ENCODE data around the gene PHC2. TPM values are rescaled to one million over a fixed set of nuclear protein-coding genes. Genes with fewer than 3 reads are reported as not detected.

Gene PHC2
- total and polyA plus RNA-seq, 9 of the 15 experiments (the other 6 are each of a cell fraction or from before 2014, with no cell fraction given) = 3.1 to 67.6 (median 34.6) TPM

DNA sequence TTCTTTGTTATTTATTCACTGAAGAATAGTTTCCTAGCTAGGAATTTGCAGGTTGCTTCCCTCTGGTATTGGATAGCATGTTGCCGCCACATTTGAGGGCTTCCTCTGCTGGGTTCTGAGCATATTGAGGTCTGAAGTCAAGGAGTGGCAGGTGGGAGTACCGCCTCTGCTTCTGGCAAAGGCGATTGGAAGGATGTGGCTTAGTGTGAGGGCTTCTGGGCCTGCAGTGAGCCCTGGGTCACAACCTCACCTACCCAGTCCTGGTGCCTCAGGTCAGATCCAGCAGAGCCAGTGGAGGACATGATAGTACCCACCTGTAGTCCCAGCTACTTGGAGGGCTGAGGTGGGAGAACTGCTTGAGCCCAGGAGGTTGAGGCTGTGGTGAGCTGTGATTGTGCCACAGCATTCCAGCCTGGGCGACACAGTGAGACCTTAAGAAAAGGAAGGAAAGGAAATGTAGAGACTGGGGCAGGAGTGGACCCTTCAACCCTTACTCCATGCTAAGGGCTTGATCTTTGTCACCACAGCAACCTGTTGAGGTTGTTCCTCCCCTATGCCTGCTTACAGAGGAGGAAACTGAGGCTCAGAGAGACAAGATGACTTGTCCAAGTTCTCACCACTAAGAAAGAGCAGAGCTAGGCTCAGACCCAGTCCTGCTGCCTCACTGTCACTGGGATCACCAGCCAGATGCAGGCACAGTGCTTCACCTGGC, 132.8 kb downstream of the PHC2 start:
- POLR2A ChIA-PET = interaction anchor here (1.3 kb wide), 1 partner anchor 23 kb away, joined by 4 read pairs; the partner anchor contains the start of gene A3GALT2
- no peak overlapping the region for H3K4me2 ChIP-seq (ENCODE audit: insufficient read depth, low read length)
- no peak overlapping the region for H2AFZ ChIP-seq (ENCODE audit: low read depth, low read length)
- peak; percentile 11; the same call in 1 of the 3 replicates for ATAC-seq
- H3K9ac ChIP-seq (ENCODE audit: insufficient read depth in 1 of 2, low read depth in 2 of 2, low read length in 2 of 2) = no peak overlapping the region
- no peak overlapping the region for H3K4me3 ChIP-seq
- FAIRE-seq = no peak
- BruUV-seq (replicated peaks) = no TSS peak
- H4K20me1 ChIP-seq (replicated peaks; ENCODE audit: control insufficient read depth, insufficient read depth, low read length) = peaks cover 4% of the 10 kb centered on the region; the same call in 1 of the 2 replicates
- TF ChIP-seq, protein P1, sequence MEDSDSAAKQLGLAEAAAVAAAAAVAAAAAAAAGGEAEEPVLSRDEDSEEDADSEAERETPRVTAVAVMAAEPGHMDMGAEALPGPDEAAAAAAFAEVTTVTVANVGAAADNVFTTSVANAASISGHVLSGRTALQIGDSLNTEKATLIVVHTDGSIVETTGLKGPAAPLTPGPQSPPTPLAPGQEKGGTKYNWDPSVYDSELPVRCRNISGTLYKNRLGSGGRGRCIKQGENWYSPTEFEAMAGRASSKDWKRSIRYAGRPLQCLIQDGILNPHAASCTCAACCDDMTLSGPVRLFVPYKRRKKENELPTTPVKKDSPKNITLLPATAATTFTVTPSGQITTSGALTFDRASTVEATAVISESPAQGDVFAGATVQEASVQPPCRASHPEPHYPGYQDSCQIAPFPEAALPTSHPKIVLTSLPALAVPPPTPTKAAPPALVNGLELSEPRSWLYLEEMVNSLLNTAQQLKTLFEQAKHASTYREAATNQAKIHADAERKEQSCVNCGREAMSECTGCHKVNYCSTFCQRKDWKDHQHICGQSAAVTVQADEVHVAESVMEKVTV (CRISPR knock-in tag; IDR thresholded peaks at IDR 0.05) = no peak
- TF ChIP-seq, protein P2, sequence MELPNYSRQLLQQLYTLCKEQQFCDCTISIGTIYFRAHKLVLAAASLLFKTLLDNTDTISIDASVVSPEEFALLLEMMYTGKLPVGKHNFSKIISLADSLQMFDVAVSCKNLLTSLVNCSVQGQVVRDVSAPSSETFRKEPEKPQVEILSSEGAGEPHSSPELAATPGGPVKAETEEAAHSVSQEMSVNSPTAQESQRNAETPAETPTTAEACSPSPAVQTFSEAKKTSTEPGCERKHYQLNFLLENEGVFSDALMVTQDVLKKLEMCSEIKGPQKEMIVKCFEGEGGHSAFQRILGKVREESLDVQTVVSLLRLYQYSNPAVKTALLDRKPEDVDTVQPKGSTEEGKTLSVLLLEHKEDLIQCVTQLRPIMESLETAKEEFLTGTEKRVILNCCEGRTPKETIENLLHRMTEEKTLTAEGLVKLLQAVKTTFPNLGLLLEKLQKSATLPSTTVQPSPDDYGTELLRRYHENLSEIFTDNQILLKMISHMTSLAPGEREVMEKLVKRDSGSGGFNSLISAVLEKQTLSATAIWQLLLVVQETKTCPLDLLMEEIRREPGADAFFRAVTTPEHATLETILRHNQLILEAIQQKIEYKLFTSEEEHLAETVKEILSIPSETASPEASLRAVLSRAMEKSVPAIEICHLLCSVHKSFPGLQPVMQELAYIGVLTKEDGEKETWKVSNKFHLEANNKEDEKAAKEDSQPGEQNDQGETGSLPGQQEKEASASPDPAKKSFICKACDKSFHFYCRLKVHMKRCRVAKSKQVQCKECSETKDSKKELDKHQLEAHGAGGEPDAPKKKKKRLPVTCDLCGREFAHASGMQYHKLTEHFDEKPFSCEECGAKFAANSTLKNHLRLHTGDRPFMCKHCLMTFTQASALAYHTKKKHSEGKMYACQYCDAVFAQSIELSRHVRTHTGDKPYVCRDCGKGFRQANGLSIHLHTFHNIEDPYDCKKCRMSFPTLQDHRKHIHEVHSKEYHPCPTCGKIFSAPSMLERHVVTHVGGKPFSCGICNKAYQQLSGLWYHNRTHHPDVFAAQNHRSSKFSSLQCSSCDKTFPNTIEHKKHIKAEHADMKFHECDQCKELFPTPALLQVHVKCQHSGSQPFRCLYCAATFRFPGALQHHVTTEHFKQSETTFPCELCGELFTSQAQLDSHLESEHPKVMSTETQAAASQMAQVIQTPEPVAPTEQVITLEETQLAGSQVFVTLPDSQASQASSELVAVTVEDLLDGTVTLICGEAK (IDR thresholded peaks at IDR 0.05) = no peak
- TF ChIP-seq, protein P2 (CRISPR knock-in tag; IDR thresholded peaks at IDR 0.05) = no peak
- TF ChIP-seq NEUROD1 (IDR thresholded peaks at IDR 0.05; ENCODE audit: borderline replicate concordance, low read depth, low read length, partially characterized antibody) (no peak), XRCC5 (IDR thresholded peaks at IDR 0.05; ENCODE audit: low read depth, low read length) (no peak), PML (IDR thresholded peaks at IDR 0.05; ENCODE audit: low read length) (no peak), BMI1 (IDR thresholded peaks at IDR 0.05; ENCODE audit: low read length) (no peak), MYBL2 (IDR thresholded peaks at IDR 0.05; ENCODE audit: low read depth) (no peak), MYBL2 (CRISPR knock-in tag; IDR thresholded peaks at IDR 0.05; ENCODE audit: borderline replicate concordance) (no peak)
- H3K4me1 ChIP-seq (replicated peaks in 1 of 2; ENCODE audit: control insufficient read depth in 2 of 2, insufficient read depth in 2 of 2, low read length in 2 of 2) = peaks cover 0 to 6% of the 10 kb centered on the region in 2 experiments; a peak in 1 of 5 replicates
- 4% methylated on average over 3 of the region's 4 CpGs for WGBS (ENCODE audit: insufficient coverage, low coverage, missing lambda C conversion rate)
- intact Hi-C loops (cut with micrococcal nuclease) = loop anchor here (1.0 to 10.0 kb wide), 2 partner anchors 80 to 163 kb away; no protein-coding TSS in a partner anchor
- no peaks in the 10 kb centered on the region for H3K36me3 ChIP-seq (ENCODE audit: control insufficient read depth, insufficient read depth, low read length)
- H3K79me2 ChIP-seq (ENCODE audit: control insufficient read depth, insufficient read depth, low read length) = no peaks in the 10 kb centered on the region
- H3K27me3 ChIP-seq (ENCODE audit: control insufficient read depth in 2 of 2, insufficient read depth in 2 of 2, low read length in 2 of 2) = peaks cover 0 to 26% of the 10 kb centered on the region in 2 experiments; a peak in 4 of 5 replicates
- no peak overlapping the region for H3K27ac ChIP-seq (ENCODE audit: extremely low read depth, low read depth, low read length)
- DNase-seq (ENCODE audit: extremely low read depth in 1 of 4, low spot score in 3 of 4) = no peak
- H3K9me3 ChIP-seq (replicated peaks; ENCODE audit: control insufficient read depth, insufficient read depth, low read depth, low read length) = no peaks in the 10 kb centered on the region
- in situ Hi-C loops (cut with MboI) = loop anchor here (5.0 to 10.0 kb wide), 3 partner anchors 69 to 314 kb away; no protein-coding TSS in a partner anchor
- no peaks in the 10 kb centered on the region for H3K9me1 ChIP-seq (ENCODE audit: control insufficient read depth, insufficient read depth, low read length)
- CTCF ChIA-PET (ENCODE audit: low intra/inter-chr PET ratio) = no interaction called here

Measured in K562 (cell line).